ENCODE measurements around the gene FREM2.

- TF ChIP-seq, protein P1, sequence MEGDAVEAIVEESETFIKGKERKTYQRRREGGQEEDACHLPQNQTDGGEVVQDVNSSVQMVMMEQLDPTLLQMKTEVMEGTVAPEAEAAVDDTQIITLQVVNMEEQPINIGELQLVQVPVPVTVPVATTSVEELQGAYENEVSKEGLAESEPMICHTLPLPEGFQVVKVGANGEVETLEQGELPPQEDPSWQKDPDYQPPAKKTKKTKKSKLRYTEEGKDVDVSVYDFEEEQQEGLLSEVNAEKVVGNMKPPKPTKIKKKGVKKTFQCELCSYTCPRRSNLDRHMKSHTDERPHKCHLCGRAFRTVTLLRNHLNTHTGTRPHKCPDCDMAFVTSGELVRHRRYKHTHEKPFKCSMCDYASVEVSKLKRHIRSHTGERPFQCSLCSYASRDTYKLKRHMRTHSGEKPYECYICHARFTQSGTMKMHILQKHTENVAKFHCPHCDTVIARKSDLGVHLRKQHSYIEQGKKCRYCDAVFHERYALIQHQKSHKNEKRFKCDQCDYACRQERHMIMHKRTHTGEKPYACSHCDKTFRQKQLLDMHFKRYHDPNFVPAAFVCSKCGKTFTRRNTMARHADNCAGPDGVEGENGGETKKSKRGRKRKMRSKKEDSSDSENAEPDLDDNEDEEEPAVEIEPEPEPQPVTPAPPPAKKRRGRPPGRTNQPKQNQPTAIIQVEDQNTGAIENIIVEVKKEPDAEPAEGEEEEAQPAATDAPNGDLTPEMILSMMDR (IDR thresholded peaks at IDR 0.05; ENCODE audit: low read length), result no peak
- no peak for TF ChIP-seq EZH2 (optimal IDR thresholded peaks at IDR 0.05; ENCODE audit: low read depth, low read length)
These were observed 2.2 kb upstream of the FREM2 start for GRCh38 chr13:38684714-38685113.

Measured in MM.1S (cell line).